Gastrocnemius medialis (tissue), 4 donors: ENCODE data around the gene PDLIM1.

Experiments
- CTCF ChIP-seq, 5 experiments: fragments of 450-650 bp in 3 of 5; fragments of 200-600 bp in 2 of 5; sonication (generic) in 2 of 5; IDR thresholded peaks in 4 of 5; conservative IDR thresholded peaks in 1 of 5; 1 replicate in 4 of 5; 2 replicates in 1 of 5; pipeline ENCODE4 v1.5.1; 2016 to 2019; ENCODE audit warnings: antibody characterized with exemption in 5 of 5, mild to moderate bottlenecking in 3 of 5, moderate library complexity in 3 of 5
- POLR2A ChIP-seq, 2 donors: fragments of 450-650 bp; IDR thresholded peaks; one replicate each; pipeline ENCODE4 v1.6.1; 2017; ENCODE audit warnings: antibody characterized with exemption in 2 of 2, mild to moderate bottlenecking in 2 of 2, moderate library complexity in 2 of 2

- TF ChIP-seq POLR2A (IDR thresholded peaks at IDR 0.05): no peak
- TF ChIP-seq CTCF (IDR thresholded peaks at IDR 0.05 in 4 of 5, conservative IDR thresholded peaks at IDR 0.05 in 1 of 5): no peak
These were observed 60.8 kb downstream of the PDLIM1 start for GRCh38 chr10:95229724-95230627.
